GM13976 (cell line): ENCODE data around the gene NKX2-1.
A peak's percentile ranks its signal among the peaks of the same experiment; 100 is the strongest.

Source experiments
- DNase-seq: peaks from one replicate; pipeline ENCODE4 v3.0.0; 2012; ENCODE audit warnings: low spot score
- in situ Hi-C: fragments of 300-500 bp; cut with MboI; formaldehyde crosslinking; loops from one replicate; pipeline ENCODE4 v1.12.0; 2022; ENCODE audit warnings: low sequenced_read_pairs, mixed read lengths, inconsistent platforms; ENCODE audit not compliant: unreplicated experiment
- TF ChIP-seq, protein P1 (sequence below): IDR thresholded peaks from 2 replicates; pipeline ENCODE4 v1.5.1; 2012; ENCODE audit warnings: borderline replicate concordance, mild to moderate bottlenecking; ENCODE audit not compliant: insufficient read depth; ENCODE audit errors: extremely low read depth, missing control alignments, control extremely low read depth

NKX2-1 gene

DNA sequence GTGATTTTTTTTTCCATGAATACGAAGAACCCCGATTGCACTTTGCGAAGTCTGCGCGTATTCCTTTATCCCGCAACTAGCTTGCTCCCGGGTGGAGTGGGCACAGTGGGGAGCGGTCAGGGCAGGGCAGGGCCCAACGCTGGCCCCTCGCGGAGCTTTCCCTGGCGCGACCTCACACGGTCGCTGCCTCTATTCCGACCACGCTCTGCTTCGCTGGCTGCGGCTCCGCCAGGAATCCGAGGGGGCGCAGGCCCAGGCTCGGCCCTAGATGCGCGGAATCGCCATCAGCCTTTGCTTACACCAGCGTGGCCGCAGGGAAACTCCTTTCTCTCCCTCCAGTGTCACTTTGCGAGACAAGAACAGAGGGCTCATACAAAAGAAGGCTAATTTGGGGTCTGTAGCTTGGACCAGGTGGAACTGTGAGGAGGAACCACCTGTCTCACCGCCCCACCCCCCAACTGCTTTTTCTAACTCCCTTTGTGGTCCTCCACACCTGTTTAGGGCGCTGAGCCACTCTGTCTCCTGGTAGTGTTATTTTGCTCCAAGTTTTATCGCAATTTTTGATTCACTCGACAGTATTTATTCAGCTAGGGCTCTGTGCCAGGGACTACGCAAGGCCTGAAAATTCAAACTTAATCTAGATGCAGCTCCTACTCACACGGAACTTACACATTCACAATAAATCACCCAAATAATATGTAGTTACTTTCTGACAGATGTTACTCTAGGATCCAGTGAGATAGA, 3.1 kb upstream of the NKX2-1 start:
- in situ Hi-C loops: loop anchor here (10.0 kb wide), 1 partner anchor 132 kb away; no protein-coding TSS in a partner anchor
- DNase-seq: peak; percentile 13
- TF ChIP-seq, protein P1, sequence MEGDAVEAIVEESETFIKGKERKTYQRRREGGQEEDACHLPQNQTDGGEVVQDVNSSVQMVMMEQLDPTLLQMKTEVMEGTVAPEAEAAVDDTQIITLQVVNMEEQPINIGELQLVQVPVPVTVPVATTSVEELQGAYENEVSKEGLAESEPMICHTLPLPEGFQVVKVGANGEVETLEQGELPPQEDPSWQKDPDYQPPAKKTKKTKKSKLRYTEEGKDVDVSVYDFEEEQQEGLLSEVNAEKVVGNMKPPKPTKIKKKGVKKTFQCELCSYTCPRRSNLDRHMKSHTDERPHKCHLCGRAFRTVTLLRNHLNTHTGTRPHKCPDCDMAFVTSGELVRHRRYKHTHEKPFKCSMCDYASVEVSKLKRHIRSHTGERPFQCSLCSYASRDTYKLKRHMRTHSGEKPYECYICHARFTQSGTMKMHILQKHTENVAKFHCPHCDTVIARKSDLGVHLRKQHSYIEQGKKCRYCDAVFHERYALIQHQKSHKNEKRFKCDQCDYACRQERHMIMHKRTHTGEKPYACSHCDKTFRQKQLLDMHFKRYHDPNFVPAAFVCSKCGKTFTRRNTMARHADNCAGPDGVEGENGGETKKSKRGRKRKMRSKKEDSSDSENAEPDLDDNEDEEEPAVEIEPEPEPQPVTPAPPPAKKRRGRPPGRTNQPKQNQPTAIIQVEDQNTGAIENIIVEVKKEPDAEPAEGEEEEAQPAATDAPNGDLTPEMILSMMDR: no peak

DNA sequence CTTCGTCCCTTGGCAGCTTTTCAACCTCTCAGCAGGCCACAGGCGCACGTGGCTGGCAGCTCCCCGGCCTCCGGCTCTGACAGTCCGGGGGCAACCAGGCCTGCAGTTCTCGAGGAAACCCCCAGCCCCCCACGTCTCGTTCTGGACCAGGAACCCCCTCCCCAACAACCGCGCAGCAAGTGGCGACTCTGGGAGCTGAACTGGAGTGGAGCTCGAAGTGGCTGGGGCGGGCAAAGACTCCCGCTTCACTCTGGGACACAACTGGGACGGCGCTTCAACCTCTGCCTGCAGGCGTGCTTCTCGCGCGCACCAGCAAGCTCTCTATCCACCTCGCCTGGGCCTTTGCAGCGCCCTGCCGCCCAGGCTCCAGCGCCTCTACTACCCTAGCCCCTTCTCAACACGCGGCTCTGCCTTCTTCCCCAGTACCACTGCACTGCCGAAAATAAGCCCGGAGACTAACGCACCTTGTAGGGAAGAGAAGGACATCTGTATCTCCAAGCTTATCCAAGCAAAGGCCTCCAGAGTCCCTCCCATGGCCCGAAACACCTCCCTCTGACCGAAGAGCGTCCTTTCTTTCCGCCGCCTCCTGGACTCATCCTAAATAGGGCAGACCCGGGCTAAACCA, 2.4 kb upstream of the NKX2-1 start:
- in situ Hi-C loops: loop anchor here (10.0 kb wide), 1 partner anchor 132 kb away; no protein-coding TSS in a partner anchor
- peak; percentile 18 for DNase-seq
- TF ChIP-seq, protein P1: no peak

DNA sequence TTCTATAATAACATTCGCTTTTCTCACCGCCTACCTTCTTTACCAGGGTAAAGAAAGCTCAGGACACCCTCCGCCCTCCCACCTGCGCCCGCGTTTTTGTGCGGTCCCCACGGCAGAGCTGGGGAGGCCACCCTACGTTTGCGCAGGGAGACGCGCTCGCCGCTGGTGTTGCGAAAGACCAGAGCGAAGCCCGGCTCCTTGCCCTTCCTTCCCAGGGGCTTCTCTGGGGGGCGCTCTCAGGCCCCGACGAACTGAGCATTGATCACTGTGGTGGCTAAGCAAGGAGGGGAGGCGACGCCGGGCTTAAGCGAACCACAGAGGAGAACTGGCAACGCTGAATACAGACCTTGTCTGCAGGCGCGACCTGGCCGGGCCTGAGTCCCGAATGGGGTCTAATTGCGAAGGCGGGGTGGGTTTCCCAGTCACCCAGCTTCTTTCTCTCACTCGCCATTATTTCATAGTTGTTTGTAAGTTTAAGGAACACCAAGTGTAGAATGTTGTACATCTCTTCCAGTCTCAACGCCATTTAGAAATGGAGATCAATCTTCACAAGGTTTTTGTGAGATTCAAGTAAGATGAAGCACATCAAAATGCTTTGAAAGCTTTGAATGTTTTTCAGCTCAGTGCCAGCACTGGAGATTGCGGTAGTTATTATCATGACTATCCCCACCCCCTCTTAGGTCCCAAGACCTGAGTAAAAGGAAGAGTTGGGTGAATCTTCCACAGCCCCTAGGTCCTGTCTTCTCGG, 1.7 kb upstream of the NKX2-1 start:
- peak; percentile 30 for DNase-seq
- in situ Hi-C loops: loop anchor here (10.0 kb wide), 1 partner anchor 133 kb away; no protein-coding TSS in a partner anchor
- TF ChIP-seq, protein P1: no peak

DNA sequence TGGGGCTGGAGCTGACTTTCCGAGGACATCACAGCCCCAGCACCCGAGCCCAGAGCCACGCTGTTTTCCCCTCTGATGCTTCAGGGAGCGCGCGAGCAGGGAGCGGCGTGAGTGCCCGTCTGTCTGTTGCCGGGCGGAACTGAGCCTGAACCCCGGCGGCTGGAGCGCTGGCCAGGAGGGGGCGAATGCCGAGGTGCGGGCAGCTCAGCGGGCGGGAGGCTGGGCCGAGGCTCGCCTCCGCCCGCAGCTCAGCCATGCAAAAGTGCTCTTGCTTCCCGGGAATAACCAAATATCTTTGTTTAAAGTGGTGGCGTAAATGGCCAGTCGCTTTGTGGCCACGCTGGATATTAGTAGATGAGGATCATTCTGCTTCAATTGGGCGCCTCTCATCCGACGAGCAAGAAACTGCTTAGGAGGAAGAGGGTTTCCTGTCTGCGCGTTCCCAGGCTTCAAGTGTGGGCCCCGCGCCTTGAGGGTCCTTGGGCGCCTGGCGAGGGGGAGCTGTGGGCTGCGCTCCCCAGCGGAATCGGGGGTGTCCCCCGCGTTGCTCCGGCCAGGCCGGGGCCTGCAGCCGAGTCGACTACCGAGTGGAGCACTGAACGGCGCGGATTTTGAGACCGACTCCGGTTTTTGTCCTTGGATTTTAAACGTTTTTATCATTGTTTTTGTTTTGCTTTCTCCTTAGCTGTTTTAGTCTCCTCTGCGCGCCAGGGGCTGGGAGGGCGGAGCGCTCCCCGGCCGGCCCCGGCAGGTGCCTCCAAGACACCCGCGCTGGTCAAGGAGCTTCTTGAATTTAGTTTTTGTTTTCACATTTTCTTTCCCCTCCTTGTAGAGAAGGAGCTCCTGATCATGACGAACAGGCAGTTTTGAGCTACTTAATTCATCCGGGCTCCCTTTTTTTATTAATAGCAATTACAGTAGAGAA, 831 bp upstream of the NKX2-1 start:
- TF ChIP-seq, protein P1: no peak
- in situ Hi-C loops: loop anchor here (10.0 kb wide), 1 partner anchor 134 kb away; no protein-coding TSS in a partner anchor
- peak; percentile 56 for DNase-seq

DNA sequence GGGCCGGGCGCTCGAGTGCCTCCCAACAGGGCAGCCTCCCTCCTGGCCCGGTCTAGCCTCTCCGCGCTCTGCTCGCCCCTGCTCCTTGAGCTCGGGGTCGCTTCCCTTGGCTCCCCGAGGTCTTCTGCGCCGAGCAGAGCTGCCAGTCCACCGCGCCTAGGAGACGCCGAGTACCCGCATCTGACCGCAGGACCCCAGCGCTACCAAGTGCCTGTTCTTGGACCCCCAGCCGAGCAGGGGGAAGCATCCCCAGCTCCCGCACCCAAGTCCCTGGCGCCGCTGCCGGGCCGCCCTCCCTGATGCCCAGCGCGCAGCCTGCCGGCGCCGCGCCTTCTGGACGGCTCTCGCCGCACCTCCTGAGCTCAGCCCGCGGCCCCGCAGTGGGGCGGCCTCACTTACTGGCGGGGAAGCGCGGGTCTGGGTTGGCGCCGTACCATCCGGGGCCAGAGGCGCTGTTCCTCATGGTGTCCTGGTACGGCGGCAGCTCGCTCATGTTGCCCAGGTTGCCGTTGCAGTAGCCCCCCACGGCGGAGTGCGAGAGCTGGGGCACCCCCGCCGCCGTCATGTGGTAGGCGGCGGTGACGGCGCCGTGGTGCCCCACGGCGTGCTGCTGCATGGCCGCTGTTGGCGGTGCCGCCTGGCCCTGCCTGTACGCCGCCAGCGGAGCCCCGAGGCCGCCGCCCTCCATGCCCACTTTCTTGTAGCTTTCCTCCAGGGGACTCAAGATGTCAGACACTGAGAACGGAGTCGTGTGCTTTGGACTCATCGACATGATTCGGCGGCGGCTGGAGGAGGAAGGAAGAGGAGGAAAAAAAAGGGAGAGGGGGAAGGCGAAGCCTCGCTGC, 1.2 kb downstream of the NKX2-1 start:
- in situ Hi-C loops: no loop called here
- TF ChIP-seq, protein P1: no peak
- DNase-seq: peak; percentile 19
